GM12878 (cell line): Measurements from ENCODE around the gene MAP1S. TPM values are rescaled to one million over a fixed set of nuclear protein-coding genes. Genes with fewer than 3 reads are reported as not detected.

Experiments used
- ATAC-seq: fragments of 200-7000 bp; cut with Tn5 transposase; 3 replicates; pipeline ENCODE4 v1.9.1; 2020; ENCODE audit warnings: mild to moderate bottlenecking, moderate library complexity
- Bru-seq: library from RNA; stranded (reverse); fragments of 400-500 nt; gene quantifications from one replicate; lab custom pipeline; 2021; lab: Mats Ljungman, UMichigan
- BruChase-seq, 2 experiments: library from RNA; stranded (reverse); fragments of 400-500 nt; gene quantifications; one replicate each; lab custom pipeline; 2021; lab: Mats Ljungman, UMichigan
- BruUV-seq: library from RNA; stranded (reverse); fragments of 400-500 nt; replicated peaks from 2 replicates; lab custom pipeline; 2021; lab: Mats Ljungman, UMichigan
- CTCF ChIA-PET: fragments of 300-600 bp; sonication (Branson Sonifier 250); formaldehyde crosslinking; extraction: SDS; loops from one replicate; lab custom pipeline; 2021; ENCODE audit warnings: inconsistent platforms; lab: Yijun Ruan, JAX
- POLR2A ChIA-PET: fragments of 350-600 bp; formaldehyde crosslinking; extraction: SDS; loops from one replicate; lab custom pipeline; 2021; ENCODE audit warnings: inconsistent platforms; lab: Charles Lee
- RAD21 ChIA-PET: fragments of 300-600 bp; sonication (Branson Sonifier 250); formaldehyde crosslinking; loops from one replicate; lab custom pipeline; 2023; ENCODE audit warnings: antibody characterized with exemption; ENCODE audit not compliant: unreplicated experiment; lab: Charles Lee
- SMC1A ChIA-PET: fragments of 300-600 bp; sonication (Branson Sonifier 250); formaldehyde crosslinking; loops from one replicate; lab custom pipeline; 2023; ENCODE audit not compliant: unreplicated experiment, uncharacterized antibody; lab: Charles Lee
- DNase-seq: peaks from one replicate; pipeline ENCODE4 v3.0.0-alpha.2; 2011; ENCODE audit warnings: low read depth, low spot score
- FAIRE-seq: peaks from 3 replicates; lab custom pipeline; 2011; peaks lifted over from hg19 to GRCh38; lab: Jason Lieb, UNC
- H2AFZ ChIP-seq: 2 replicates; pipeline ENCODE4 v1.6.0; 2011; ENCODE audit warnings: low read depth, low read length, control low read depth; ENCODE audit not compliant: control insufficient read depth
- H3K27ac ChIP-seq: 2 replicates; pipeline ENCODE4 v1.5.1; 2011; ENCODE audit warnings: control low read depth; ENCODE audit not compliant: control insufficient read depth, insufficient read depth
- H3K27me3 ChIP-seq, 2 experiments: replicated peaks in 1 of 2; 2 replicates each; pipeline versions ENCODE4 v1.6.0 to v1.6.1; 2011; ENCODE audit warnings: low read length in 1 of 2; ENCODE audit not compliant: control insufficient read depth in 2 of 2, insufficient read depth in 2 of 2
- H3K36me3 ChIP-seq, 2 experiments: 2 replicates each; pipeline ENCODE4 v1.5.1; 2011; ENCODE audit warnings: low read length in 1 of 2; ENCODE audit not compliant: control insufficient read depth in 2 of 2, insufficient read depth in 2 of 2
- H3K4me1 ChIP-seq: 2 replicates; pipeline ENCODE4 v1.6.1; 2011; ENCODE audit warnings: mild to moderate bottlenecking, low read length, moderate library complexity, mixed read lengths; ENCODE audit not compliant: control insufficient read depth, insufficient read depth
- H3K4me2 ChIP-seq: 2 replicates; pipeline ENCODE4 v1.6.0; 2011; ENCODE audit warnings: control low read depth; ENCODE audit not compliant: control insufficient read depth, insufficient read depth
- H3K4me3 ChIP-seq: fragments of 200-600 bp; sonication (generic); 2 replicates; pipeline ENCODE4 v1.5.1; 2016
- H3K79me2 ChIP-seq: 2 replicates; pipeline ENCODE4 v1.6.0; 2011; ENCODE audit warnings: low read length; ENCODE audit not compliant: control insufficient read depth, insufficient read depth
- H3K9ac ChIP-seq: 2 replicates; pipeline ENCODE4 v1.8.0; 2011; ENCODE audit warnings: low read length, control low read depth, mixed read lengths; ENCODE audit not compliant: control insufficient read depth, insufficient read depth
- H3K9me3 ChIP-seq: replicated peaks from 3 replicates; pipeline ENCODE4 v1.5.1; 2011; ENCODE audit warnings: mild to moderate bottlenecking, low read length; ENCODE audit not compliant: control insufficient read depth, insufficient read depth
- H4K20me1 ChIP-seq: 2 replicates; pipeline ENCODE4 v1.6.0; 2011; ENCODE audit not compliant: control insufficient read depth, insufficient read depth
- BHLHE40 ChIP-seq, 2 experiments: fragments of 450-650 bp in 1 of 2; IDR thresholded peaks; 2 replicates each; pipeline ENCODE4 v1.6.1; 2011 to 2017; ENCODE audit warnings: low read depth in 2 of 2, borderline replicate concordance in 1 of 2, improper control_type of control experiment in 1 of 2, low read length in 1 of 2, mild to moderate bottlenecking in 1 of 2
- IKZF1 ChIP-seq: fragments of 450-650 bp; conservative IDR thresholded peaks from 2 replicates; pipeline ENCODE4 v1.6.1; 2017; ENCODE audit warnings: antibody characterized with exemption, mild to moderate bottlenecking
- POU2F2 ChIP-seq: IDR thresholded peaks from 3 replicates; pipeline ENCODE4 v1.6.1; 2011; ENCODE audit warnings: low read depth, mild to moderate bottlenecking, low read length, borderline replicate concordance
- SRF ChIP-seq, 2 experiments: IDR thresholded peaks; 2 replicates each; pipeline ENCODE4 v1.6.1; 2011; ENCODE audit warnings: low read depth in 2 of 2, low read length in 2 of 2, mild to moderate bottlenecking in 1 of 2, moderate library complexity in 1 of 2
- SUZ12 ChIP-seq: fragments of 200-600 bp; sonication (generic); IDR thresholded peaks from one replicate; pipeline ENCODE4 v1.6.1; 2018; ENCODE audit warnings: antibody characterized with exemption, mild to moderate bottlenecking; ENCODE audit not compliant: unreplicated experiment
- TAF1 ChIP-seq: IDR thresholded peaks from 2 replicates; pipeline ENCODE4 v1.6.1; 2011; ENCODE audit warnings: mild to moderate bottlenecking, low read depth, low read length, borderline replicate concordance
- TCF3 ChIP-seq: IDR thresholded peaks from 2 replicates; pipeline ENCODE4 v1.6.1; 2012; ENCODE audit warnings: low read depth, mild to moderate bottlenecking, low read length, borderline replicate concordance; ENCODE audit not compliant: insufficient read depth
- WGBS: methylation state at CpG from one replicate; pipeline ENCODE4 v1.1.6; 2016; ENCODE audit warnings: low lambda C conversion rate; ENCODE audit not compliant: insufficient replicate concordance, insufficient coverage; ENCODE audit errors: missing lambda C conversion rate; 5-methylcytosine and 5-hydroxymethylcytosine counted together
- in situ Hi-C: fragments of 300-500 bp; cut with MboI; formaldehyde crosslinking; loops from 9 replicates; pipeline ENCODE4 v1.14.3; 2018; ENCODE audit warnings: mixed read lengths
- intact Hi-C: fragments of 100-400 bp; cut with micrococcal nuclease; formaldehyde crosslinking; loops from one replicate; pipeline ENCODE4 v1.14.2; 2022; ENCODE audit not compliant: unreplicated experiment
- long read RNA-seq, 2 experiments: library from polyadenylated mRNA; unstranded; transcript quantifications; one replicate each; pipeline ENCODE4 v2.0.0, GENCODE V29; 2019 to 2020
- polyA minus RNA-seq, 3 experiments: library from RNA; depleted of rRNA, polyadenylated mRNA; stranded (reverse); fragments of >200 nt; gene quantifications; 2 replicates each; pipeline ENCODE4 v1.2.3, GENCODE V29; 2011
- polyA plus RNA-seq, 11 experiments: library from polyadenylated mRNA; depleted of rRNA in 4 of 11; unstranded in 6 of 11; stranded (reverse) in 5 of 11; fragments of >200 nt; fragmentation: Nextera tagmentation in 4 of 11; fragmentation: Illumina TruSeq in 1 of 11; extraction: Ambion mirVana in 4 of 11; extraction: Trizol in 1 of 11; gene quantifications; 1 replicate in 1 of 11; 2 replicates in 10 of 11; pipeline versions ENCODE4 v1.2.1 to v1.2.3, GENCODE V29; 2011 to 2016; ENCODE audit warnings: inconsistent platforms in 2 of 11, missing spikeins in 2 of 11, low read depth in 1 of 11
- total RNA-seq, 4 experiments: library from RNA; depleted of rRNA in 3 of 4; stranded (reverse); fragments of >200 nt in 3 of 4; fragmentation: Illumina TruSeq in 1 of 4; extraction: Trizol in 1 of 4; gene quantifications; 2 replicates each; pipeline versions ENCODE4 v1.2.1 to v1.2.3, GENCODE V29; 2013 to 2021
- TF ChIP-seq, protein P1 (sequence below): IDR thresholded peaks from 2 replicates; pipeline ENCODE4 v1.6.1; 2011; ENCODE audit warnings: borderline replicate concordance, low read depth, mild to moderate bottlenecking, moderate library complexity, mixed read lengths, low read length; ENCODE audit not compliant: insufficient read depth; ENCODE audit errors: extremely low read length
- TF ChIP-seq, protein P2 (sequence below): fragments of 450-650 bp; IDR thresholded peaks from 2 replicates; pipeline ENCODE4 v1.6.1; 2014; ENCODE audit warnings: mild to moderate bottlenecking

MAP1S gene, protein sequence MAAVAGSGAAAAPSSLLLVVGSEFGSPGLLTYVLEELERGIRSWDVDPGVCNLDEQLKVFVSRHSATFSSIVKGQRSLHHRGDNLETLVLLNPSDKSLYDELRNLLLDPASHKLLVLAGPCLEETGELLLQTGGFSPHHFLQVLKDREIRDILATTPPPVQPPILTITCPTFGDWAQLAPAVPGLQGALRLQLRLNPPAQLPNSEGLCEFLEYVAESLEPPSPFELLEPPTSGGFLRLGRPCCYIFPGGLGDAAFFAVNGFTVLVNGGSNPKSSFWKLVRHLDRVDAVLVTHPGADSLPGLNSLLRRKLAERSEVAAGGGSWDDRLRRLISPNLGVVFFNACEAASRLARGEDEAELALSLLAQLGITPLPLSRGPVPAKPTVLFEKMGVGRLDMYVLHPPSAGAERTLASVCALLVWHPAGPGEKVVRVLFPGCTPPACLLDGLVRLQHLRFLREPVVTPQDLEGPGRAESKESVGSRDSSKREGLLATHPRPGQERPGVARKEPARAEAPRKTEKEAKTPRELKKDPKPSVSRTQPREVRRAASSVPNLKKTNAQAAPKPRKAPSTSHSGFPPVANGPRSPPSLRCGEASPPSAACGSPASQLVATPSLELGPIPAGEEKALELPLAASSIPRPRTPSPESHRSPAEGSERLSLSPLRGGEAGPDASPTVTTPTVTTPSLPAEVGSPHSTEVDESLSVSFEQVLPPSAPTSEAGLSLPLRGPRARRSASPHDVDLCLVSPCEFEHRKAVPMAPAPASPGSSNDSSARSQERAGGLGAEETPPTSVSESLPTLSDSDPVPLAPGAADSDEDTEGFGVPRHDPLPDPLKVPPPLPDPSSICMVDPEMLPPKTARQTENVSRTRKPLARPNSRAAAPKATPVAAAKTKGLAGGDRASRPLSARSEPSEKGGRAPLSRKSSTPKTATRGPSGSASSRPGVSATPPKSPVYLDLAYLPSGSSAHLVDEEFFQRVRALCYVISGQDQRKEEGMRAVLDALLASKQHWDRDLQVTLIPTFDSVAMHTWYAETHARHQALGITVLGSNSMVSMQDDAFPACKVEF
- 18.5 and 19.7 TPM in 2 replicates for total RNA-seq (2013; cell fraction: nucleolus; rRNA removed)
- total RNA-seq (2014; rRNA removed) (13.8 and 14.6 TPM in 2 replicates), total RNA-seq (2014; rRNA removed; fragmentation: Illumina TruSeq; extraction: Trizol) (6.4 and 6.6 TPM in 2 replicates), total RNA-seq (2021) (63.9 and 65.3 TPM in 2 replicates), polyA plus RNA-seq (2011; rRNA removed) (1.9 and 6.6 TPM in 2 replicates), polyA plus RNA-seq (2014; fragmentation: Illumina TruSeq; extraction: Trizol) (2.9 and 16.8 TPM in 2 replicates), polyA plus RNA-seq (2014; fragmentation: Nextera tagmentation; extraction: Ambion mirVana) (1 to 10 TPM; 2.1 to 3.4 TPM), polyA plus RNA-seq (2014; rRNA removed) (15.5 and 22.2 TPM in 2 replicates), polyA plus RNA-seq (2016; fragmentation: Nextera tagmentation; extraction: Ambion mirVana) (10 to 100 TPM; 26.5 to 31.8 TPM), polyA minus RNA-seq (2011; rRNA and poly(A)+ RNA removed) (34.7 and 45.5 TPM in 2 replicates), Bru-seq, nascent RNA (percentile 65 among the genes with signal in this experiment), BruChase-seq, experiment 1, labeled RNA remaining after a 6-hour chase (percentile 72 among the genes with signal in this experiment), BruChase-seq, experiment 2, labeled RNA remaining after a 2-hour chase (percentile 75 among the genes with signal in this experiment)
- polyA plus RNA-seq (2011; ENCODE audit: low read depth) = 14.1 TPM
- 17.1 and 17.3 TPM in 2 replicates for polyA plus RNA-seq (2011; cell fraction: cytosol; rRNA removed)
- polyA plus RNA-seq (2011; cell fraction: nucleus; rRNA removed) = 26.6 and 44.9 TPM in 2 replicates
- 60.1 and 64.9 TPM in 2 replicates for polyA plus RNA-seq (2012)
- 41.9 and 52.7 TPM in 2 replicates for polyA minus RNA-seq (2011; cell fraction: cytosol; rRNA and poly(A)+ RNA removed)
- 9.9 and 19.7 TPM in 2 replicates for polyA minus RNA-seq (2011; cell fraction: nucleus; rRNA and poly(A)+ RNA removed)
- long read RNA-seq, experiment 1, transcript MAP1S-201 (7 exons, 3,419 nt) = major isoform, 18 of 25 reads
- long read RNA-seq, experiment 1, partial matches to known transcripts = 6 of 25 reads
- long read RNA-seq, experiment 1, other reads (novel, unspliced or antisense) = 1 of 25 reads
- long read RNA-seq, experiment 2, partial matches to known transcripts = 1 of 1 reads
- long read RNA-seq, experiment 2, other reads (novel, unspliced or antisense) = 0 of 1 reads

DNA sequence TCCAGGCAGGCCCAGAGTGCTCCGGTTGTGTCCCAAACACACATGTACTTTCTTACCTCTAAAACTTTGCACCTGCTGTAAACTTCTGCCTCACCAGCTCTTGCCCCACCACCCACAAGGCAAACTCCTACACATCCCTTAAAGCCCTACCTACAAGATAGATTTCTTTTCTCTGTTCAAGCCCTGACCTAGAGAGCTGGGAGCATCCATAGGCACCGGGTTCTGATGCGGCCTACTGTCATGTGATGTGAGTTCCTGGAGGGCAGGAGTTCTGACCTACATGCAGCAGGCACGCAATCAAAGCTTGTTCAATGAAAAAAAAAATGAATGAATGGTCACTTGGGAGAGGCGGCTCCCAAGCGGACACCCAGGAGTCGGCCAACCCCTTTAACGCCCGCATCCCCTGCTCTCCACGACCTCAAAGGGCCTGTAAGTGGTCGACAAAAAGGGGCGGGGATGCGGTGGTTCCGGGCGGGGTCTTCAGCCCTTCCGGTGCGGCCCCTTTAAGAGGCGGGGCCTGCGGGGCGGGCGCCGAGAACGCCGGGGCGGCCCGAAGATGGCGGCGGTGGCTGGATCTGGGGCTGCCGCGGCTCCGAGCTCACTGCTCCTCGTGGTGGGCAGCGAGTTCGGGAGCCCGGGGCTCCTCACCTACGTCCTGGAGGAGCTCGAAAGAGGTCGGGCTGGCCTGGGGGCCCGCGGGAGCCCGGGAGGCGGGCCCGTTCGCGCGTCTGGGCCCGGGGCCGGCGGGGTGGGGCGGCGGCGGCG, at the start of gene MAP1S:
TSS of gene MAP1S (plus strand) at position 534 of the 765 bp plus-strand sequence. CDS start at position 557, 23 bp downstream.
- in situ Hi-C loops (no loop called here), intact Hi-C loops (loop anchor here (5.0 kb wide), 1 partner anchor 33 kb away; the partner anchor contains the start of gene FCHO1)
- RAD21 ChIA-PET = interaction anchor here (0.7 to 2.3 kb wide), 10 partner anchors 32 to 214 kb away, joined by 3 to 21 read pairs (median 4); partner anchors contain the start of genes CCDC124, FCHO1 and JAK3
- Histone ChIP-seq H3K36me3 (peaks cover 3% of the 10 kb centered on the region in 2 experiments; a peak in 3 of 4 replicates), H3K79me2 (peaks cover 23% of the 10 kb centered on the region), H3K9ac (peak within 1 kb of the TSS; percentile 77), H3K4me2 (peak within 1 kb of the TSS; percentile 90), H3K4me1 (peaks cover 27% of the 10 kb centered on the region), H3K27ac (peak within 1 kb of the TSS; percentile 38; the same call in 1 of the 2 replicates), H3K27me3 (no peaks in the 10 kb centered on the region), H2AFZ (peak within 1 kb of the TSS; percentile 85), H3K4me3 (peak within 1 kb of the TSS; percentile 99), H4K20me1 (no peaks in the 10 kb centered on the region), H3K9me3 (no peaks in the 10 kb centered on the region)
- ATAC-seq (peak; percentile 90), FAIRE-seq (peak; percentile 18), DNase-seq (no peak)
- 0% methylated on average over 25 of the region's 53 CpGs for WGBS
- no TSS peak for BruUV-seq
- SMC1A ChIA-PET = interaction anchor here (0.6 to 7.6 kb wide), 15 partner anchors 11 to 369 kb away, joined by 3 to 91 read pairs (median 5); partner anchors contain the start of gene FCHO1
- CTCF ChIA-PET = interaction anchor here (0.5 to 3.3 kb wide), 14 partner anchors 8 to 133 kb away, joined by 3 to 23 read pairs (median 4); partner anchors contain the start of gene FCHO1
- POLR2A ChIA-PET = interaction anchor here (0.5 to 3.7 kb wide), 11 partner anchors 12 to 414 kb away, joined by 3 to 21 read pairs (median 4); partner anchors contain the start of gene FCHO1
- TF ChIP-seq BHLHE40 (IDR thresholded peaks at IDR 0.05; ENCODE audit: borderline replicate concordance in 1 of 2, low read depth in 2 of 2, low read length in 1 of 2) (0 out of 4 replicates have a peak, but pooled peaks of 1 of the 2 experiments have one; percentile 4), TCF3 (0 out of 2 replicates have a peak, but pooled peaks have one; percentile 12), IKZF1 (0 out of 2 replicates have a peak, but pooled peaks have one; percentile 10), POU2F2 (0 out of 3 replicates have a peak, but pooled peaks have one; percentile 25), SUZ12 (no peak), TAF1 (peak; percentile 91), SRF (IDR thresholded peaks at IDR 0.05; ENCODE audit: low read depth in 2 of 2, low read length in 2 of 2) (0 out of 4 replicates have a peak, but pooled peaks of 1 of the 2 experiments have one; percentile 22)
- TF ChIP-seq, protein P1, sequence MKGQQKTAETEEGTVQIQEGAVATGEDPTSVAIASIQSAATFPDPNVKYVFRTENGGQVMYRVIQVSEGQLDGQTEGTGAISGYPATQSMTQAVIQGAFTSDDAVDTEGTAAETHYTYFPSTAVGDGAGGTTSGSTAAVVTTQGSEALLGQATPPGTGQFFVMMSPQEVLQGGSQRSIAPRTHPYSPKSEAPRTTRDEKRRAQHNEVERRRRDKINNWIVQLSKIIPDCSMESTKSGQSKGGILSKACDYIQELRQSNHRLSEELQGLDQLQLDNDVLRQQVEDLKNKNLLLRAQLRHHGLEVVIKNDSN = peak; percentile 8
- TF ChIP-seq, protein P2, sequence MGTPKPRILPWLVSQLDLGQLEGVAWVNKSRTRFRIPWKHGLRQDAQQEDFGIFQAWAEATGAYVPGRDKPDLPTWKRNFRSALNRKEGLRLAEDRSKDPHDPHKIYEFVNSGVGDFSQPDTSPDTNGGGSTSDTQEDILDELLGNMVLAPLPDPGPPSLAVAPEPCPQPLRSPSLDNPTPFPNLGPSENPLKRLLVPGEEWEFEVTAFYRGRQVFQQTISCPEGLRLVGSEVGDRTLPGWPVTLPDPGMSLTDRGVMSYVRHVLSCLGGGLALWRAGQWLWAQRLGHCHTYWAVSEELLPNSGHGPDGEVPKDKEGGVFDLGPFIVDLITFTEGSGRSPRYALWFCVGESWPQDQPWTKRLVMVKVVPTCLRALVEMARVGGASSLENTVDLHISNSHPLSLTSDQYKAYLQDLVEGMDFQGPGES = no peak
